ENCODE results near the gene FBXW8. TPM values are rescaled to one million over a fixed set of nuclear protein-coding genes. Genes with fewer than 3 reads are reported as not detected.

The FBXW8 gene
- total RNA-seq, 1 donor from 2014 or later = 10.4 TPM

- intact Hi-C loops (cut with DNase I) = loop anchor here (5.0 kb wide), 1 partner anchor 54 kb away; no protein-coding TSS in a partner anchor
- no peak for DNase-seq (ENCODE audit: low spot score)
Observed at GRCh38 chr12:116943419-116944372, 32.9 kb downstream of the FBXW8 start.

GRCh38 chr12:116945886-116946550 is 35.3 kb downstream of the FBXW8 start:
- intact Hi-C loops (cut with DNase I) = no loop called here
- no peak for DNase-seq (ENCODE audit: low spot score)

- no peak for DNase-seq (ENCODE audit: low spot score)
- intact Hi-C loops (cut with DNase I) = no loop called here
Observed at GRCh38 chr12:116948298-116948697, 37.5 kb downstream of the FBXW8 start.

GRCh38 chr12:116950628-116951325 is 40.0 kb downstream of the FBXW8 start:
- DNase-seq (ENCODE audit: low spot score) = no peak
- intact Hi-C loops (cut with DNase I) = no loop called here

GRCh38 chr12:116954710-116955381 is 44.1 kb downstream of the FBXW8 start:
- intact Hi-C loops (cut with DNase I) = no loop called here

GRCh38 chr12:116955382-116956021 is 44.8 kb downstream of the FBXW8 start:
- DNase-seq (ENCODE audit: low spot score) = no peak
- intact Hi-C loops (cut with DNase I) = no loop called here

More at GRCh38 chr12:116954710-116955381, 44.1 kb downstream of the FBXW8 start:
- no peak for DNase-seq (ENCODE audit: low spot score)

- intact Hi-C loops (cut with DNase I) = no loop called here
- no peak for DNase-seq (ENCODE audit: low spot score)
Observed at GRCh38 chr12:116958402-116959197, 47.9 kb downstream of the FBXW8 start.

GRCh38 chr12:116959198-116959460 is 48.4 kb downstream of the FBXW8 start:
- intact Hi-C loops (cut with DNase I) = no loop called here

GRCh38 chr12:116959845-116960514 is 49.2 kb downstream of the FBXW8 start:
- intact Hi-C loops (cut with DNase I) = loop anchor here (5.0 kb wide), 1 partner anchor 482 kb away; no protein-coding TSS in a partner anchor

More at GRCh38 chr12:116959198-116959460, 48.4 kb downstream of the FBXW8 start:
- DNase-seq (ENCODE audit: low spot score) = no peak

GRCh38 chr12:116962197-116962596 is 51.4 kb downstream of the FBXW8 start:
- intact Hi-C loops (cut with DNase I) = loop anchor here (5.0 kb wide), 1 partner anchor 480 kb away; no protein-coding TSS in a partner anchor
- no peak for DNase-seq (ENCODE audit: low spot score)

More at GRCh38 chr12:116959845-116960514, 49.2 kb downstream of the FBXW8 start:
- no peak for DNase-seq (ENCODE audit: low spot score)

- intact Hi-C loops (cut with DNase I) = loop anchor here (5.0 kb wide), 1 partner anchor 479 kb away; no protein-coding TSS in a partner anchor
- DNase-seq (ENCODE audit: low spot score) = no peak
Observed at GRCh38 chr12:116962783-116963356, 52.1 kb downstream of the FBXW8 start.

GRCh38 chr12:116964054-116965050 is 53.6 kb downstream of the FBXW8 start:
- no peak for DNase-seq (ENCODE audit: low spot score)
- intact Hi-C loops (cut with DNase I) = loop anchor here (5.0 kb wide), 1 partner anchor 478 kb away; no protein-coding TSS in a partner anchor

- intact Hi-C loops (cut with DNase I) = no loop called here
- no peak for DNase-seq (ENCODE audit: low spot score)
Observed at GRCh38 chr12:116968986-116969385, 58.2 kb downstream of the FBXW8 start.

GRCh38 chr12:116969615-116970585 is 59.1 kb downstream of the FBXW8 start:
- intact Hi-C loops (cut with DNase I) = no loop called here
- DNase-seq (ENCODE audit: low spot score) = no peak

GRCh38 chr12:116971222-116971621 is 60.5 kb downstream of the FBXW8 start:
- DNase-seq (ENCODE audit: low spot score) = no peak
- intact Hi-C loops (cut with DNase I) = no loop called here
